ENCODE results near the gene ATP11A.

ATP11A gene

DNA sequence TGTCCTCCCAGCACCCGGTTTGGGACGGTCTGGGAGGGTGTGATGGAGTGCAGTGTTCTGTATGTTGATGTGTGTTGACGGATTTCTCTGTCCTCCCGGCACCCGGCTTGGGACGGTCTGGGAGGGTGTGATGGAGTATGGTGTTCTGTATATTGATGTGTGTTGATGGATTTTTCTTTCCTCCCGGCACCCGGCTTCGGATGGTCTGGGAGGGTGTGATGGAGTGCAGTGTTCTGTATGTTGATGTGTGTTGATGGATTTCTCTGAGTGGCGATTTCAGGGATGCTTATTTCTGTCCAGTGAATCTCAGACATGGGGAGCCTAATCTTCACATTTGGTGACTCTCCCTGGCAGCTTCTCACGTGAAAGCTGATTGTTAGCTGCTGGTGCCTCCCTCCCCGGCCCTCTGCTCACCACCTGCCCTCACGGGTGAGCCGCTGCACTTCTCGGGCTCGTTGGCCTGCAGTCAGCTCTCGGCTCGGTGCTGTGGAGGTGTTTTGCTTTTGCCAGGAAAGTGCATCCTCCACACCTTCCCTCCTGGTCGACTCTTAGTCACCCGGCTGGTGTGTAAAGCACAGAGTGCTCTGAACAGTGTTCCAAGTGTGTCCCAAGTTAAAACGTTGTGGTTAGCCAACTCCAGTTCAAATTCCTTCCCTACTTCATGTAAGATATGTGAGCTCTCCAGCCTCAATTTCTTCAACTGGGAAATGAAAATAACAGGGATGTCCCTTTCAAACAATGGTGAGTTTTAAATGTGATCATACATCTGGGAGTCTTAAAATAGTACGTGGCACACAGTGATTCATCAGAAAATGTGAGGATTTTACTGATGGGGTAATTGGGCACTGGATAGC lies 54.6 kb downstream of the ATP11A start:
- Mint-ChIP-seq H3K27me3 (no peaks in the 10 kb centered on the region), H3K4me3 (no peak overlapping the region), H3K36me3 (no peaks in the 10 kb centered on the region), H3K27ac (no peak overlapping the region), H3K4me1 (peaks cover 26% of the 10 kb centered on the region), H3K9me3 (no peaks in the 10 kb centered on the region)
- no peak for ATAC-seq

GRCh38 chr13:112746044-112746443 lies 56.2 kb downstream of the ATP11A start:
- no peaks in the 10 kb centered on the region for H3K27me3 Mint-ChIP-seq
- H3K9me3 Mint-ChIP-seq, result no peaks in the 10 kb centered on the region
- no peak for ATAC-seq
- no peak overlapping the region for H3K27ac Mint-ChIP-seq
- H3K4me3 Mint-ChIP-seq, result no peak overlapping the region
- no peaks in the 10 kb centered on the region for H3K36me3 Mint-ChIP-seq
- H3K4me1 Mint-ChIP-seq, result peaks cover 26% of the 10 kb centered on the region

DNA sequence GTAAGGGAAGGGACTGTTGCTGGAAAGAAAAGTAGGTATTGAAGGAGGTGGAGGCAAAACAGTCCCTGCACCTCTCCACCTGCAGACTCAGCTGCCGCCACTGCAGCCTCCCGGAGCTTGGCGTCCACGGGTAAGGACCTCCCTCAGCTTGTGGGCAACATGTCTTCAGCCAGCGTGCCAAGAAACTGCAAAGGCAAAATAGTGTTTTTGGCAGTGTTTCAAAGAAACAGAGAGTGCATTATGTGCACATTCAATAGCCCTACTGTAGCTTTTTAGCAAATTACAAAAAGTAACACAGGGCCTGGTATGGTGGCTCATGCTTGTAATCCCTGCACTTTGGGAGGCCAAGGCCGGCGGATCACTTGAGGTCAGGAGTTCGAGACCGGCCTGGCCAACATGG lies 57.4 kb downstream of the ATP11A start:
- Mint-ChIP-seq H3K9me3 (no peaks in the 10 kb centered on the region), H3K27me3 (no peaks in the 10 kb centered on the region), H3K27ac (no peak overlapping the region), H3K4me3 (no peak overlapping the region), H3K4me1 (peaks cover 19% of the 10 kb centered on the region), H3K36me3 (no peaks in the 10 kb centered on the region)
- ATAC-seq, result no peak

DNA sequence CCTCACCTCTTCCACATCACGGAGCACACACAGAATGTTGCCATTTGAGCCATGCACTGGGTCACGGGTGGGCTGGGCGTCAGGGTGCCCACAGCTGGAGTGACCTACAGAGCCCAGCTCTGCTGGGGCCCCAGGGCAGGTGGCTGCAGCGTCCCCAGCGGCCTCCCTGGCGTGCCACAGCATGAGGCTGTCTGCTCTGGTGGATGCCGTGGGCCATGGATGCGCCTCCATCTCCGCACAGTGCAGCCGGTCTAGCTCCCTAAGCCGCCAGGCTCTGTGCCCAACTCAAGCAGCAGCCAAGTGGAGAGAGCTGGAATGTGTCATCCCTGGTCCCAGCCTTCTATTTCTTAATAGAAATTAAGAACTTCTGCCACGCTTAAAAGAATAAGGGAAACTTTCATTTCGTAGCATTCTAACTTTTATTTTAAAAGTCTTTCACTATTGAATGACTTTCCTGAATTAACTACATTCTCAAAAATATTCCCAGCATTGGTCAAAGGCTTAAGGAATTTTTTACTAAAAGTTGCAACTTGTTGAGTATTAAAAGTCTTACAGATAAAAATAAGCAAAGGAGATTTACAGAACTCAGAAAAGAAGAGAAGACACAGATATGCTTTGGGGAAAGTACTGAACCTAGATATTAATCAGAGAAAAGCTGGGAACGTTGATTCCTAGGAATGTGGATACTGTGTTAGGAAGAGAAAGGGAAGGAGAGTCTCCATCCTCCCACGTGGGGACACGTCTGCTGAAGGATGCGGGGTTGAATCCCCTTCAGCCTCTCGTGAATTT lies 59.3 kb downstream of the ATP11A start:
- ATAC-seq, result no peak
- Mint-ChIP-seq H3K4me3 (no peak overlapping the region), H3K36me3 (no peaks in the 10 kb centered on the region), H3K9me3 (no peaks in the 10 kb centered on the region), H3K4me1 (peaks cover 4% of the 10 kb centered on the region), H3K27me3 (no peaks in the 10 kb centered on the region), H3K27ac (no peak overlapping the region)

GRCh38 chr13:112750570-112750969 lies 60.7 kb downstream of the ATP11A start:
- peaks cover 4% of the 10 kb centered on the region for H3K4me1 Mint-ChIP-seq
- no peaks in the 10 kb centered on the region for H3K36me3 Mint-ChIP-seq
- H3K4me3 Mint-ChIP-seq, result no peak overlapping the region
- no peak overlapping the region for H3K27ac Mint-ChIP-seq
- H3K27me3 Mint-ChIP-seq, result no peaks in the 10 kb centered on the region
- no peaks in the 10 kb centered on the region for H3K9me3 Mint-ChIP-seq
- ATAC-seq, result no peak

DNA sequence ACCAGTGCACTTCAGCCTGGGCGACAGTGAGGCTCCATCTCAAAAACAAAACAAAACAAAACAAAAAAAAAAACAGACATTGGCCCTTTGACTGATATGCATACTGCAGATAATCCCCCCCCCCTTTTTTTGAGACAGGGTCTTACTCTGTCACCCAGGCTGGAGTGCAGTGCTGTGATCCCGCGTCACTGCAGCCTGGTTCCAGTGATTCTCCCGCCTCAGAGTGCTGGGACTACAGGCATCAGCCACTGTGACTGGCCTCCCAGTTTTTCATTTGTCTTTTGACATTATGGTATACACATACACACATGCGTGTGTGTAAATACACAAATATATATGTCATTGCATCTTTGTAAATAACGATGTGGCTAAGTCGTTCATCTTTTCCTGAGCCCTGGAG lies 61.8 kb downstream of the ATP11A start:
- Mint-ChIP-seq H3K27me3 (no peaks in the 10 kb centered on the region), H3K9me3 (no peaks in the 10 kb centered on the region), H3K4me1 (peaks cover 4% of the 10 kb centered on the region), H3K27ac (no peak overlapping the region), H3K4me3 (no peak overlapping the region), H3K36me3 (no peaks in the 10 kb centered on the region)
- no peak for ATAC-seq

DNA sequence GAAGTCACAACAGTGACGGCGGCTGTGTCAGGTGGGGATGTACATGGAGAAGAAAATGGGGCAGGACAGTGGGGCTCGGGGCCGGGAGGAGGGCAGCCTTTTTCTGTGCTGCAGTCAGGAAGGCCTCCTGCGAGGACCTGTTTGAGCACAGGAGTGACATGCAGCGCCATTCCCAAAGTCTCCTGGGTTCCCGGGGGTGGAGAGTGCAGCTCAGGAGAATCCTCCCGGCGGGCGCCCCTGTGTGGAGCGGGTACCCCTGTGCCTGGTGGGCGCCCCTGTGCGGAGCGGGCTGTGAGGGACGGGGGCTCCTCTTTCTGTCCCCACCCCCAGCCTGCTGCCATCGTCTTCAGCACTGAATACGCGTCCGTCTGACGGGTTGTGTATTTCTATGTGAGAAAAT lies 62.4 kb downstream of the ATP11A start:
- Mint-ChIP-seq H3K36me3 (no peaks in the 10 kb centered on the region), H3K4me1 (peaks cover 4% of the 10 kb centered on the region), H3K27ac (no peak overlapping the region), H3K27me3 (no peaks in the 10 kb centered on the region), H3K9me3 (no peaks in the 10 kb centered on the region), H3K4me3 (no peak overlapping the region)
- no peak for ATAC-seq

- Mint-ChIP-seq H3K36me3 (no peaks in the 10 kb centered on the region), H3K27me3 (no peaks in the 10 kb centered on the region), H3K9me3 (no peaks in the 10 kb centered on the region), H3K27ac (no peak overlapping the region), H3K4me3 (no peak overlapping the region), H3K4me1 (peaks cover 4% of the 10 kb centered on the region)
- no peak for ATAC-seq
Observed at GRCh38 chr13:112752711-112753541, 63.1 kb downstream of the ATP11A start.

DNA sequence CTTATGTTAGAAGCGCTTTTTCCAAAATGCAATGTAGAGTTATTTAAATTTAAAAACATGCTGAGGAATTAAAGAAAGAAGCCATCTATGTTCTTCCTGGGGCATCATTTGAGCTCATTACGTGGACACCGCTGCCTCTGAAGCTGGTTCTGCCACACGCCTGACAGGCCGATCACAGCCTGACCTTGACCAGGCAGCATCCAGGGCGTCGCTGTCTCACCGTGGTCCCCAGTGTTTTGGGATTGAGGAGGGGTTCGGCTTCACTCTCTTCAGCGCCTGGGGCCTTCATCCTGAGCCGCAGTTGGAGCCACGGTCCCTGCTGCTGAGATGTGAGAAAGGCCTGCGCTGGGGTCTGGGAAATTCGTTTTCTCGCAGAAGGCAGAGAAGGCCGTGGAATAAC lies 64.0 kb downstream of the ATP11A start:
- H3K4me3 Mint-ChIP-seq, result no peak overlapping the region
- ATAC-seq, result no peak
- peaks cover 4% of the 10 kb centered on the region for H3K4me1 Mint-ChIP-seq
- no peak overlapping the region for H3K27ac Mint-ChIP-seq
- H3K36me3 Mint-ChIP-seq, result no peaks in the 10 kb centered on the region
- no peaks in the 10 kb centered on the region for H3K9me3 Mint-ChIP-seq
- H3K27me3 Mint-ChIP-seq, result no peaks in the 10 kb centered on the region

GRCh38 chr13:112754281-112755025 lies 64.6 kb downstream of the ATP11A start:
- no peak overlapping the region for H3K4me3 Mint-ChIP-seq
- ATAC-seq, result no peak
- no peaks in the 10 kb centered on the region for H3K36me3 Mint-ChIP-seq
- H3K4me1 Mint-ChIP-seq, result peaks cover 4% of the 10 kb centered on the region
- H3K27me3 Mint-ChIP-seq, result no peaks in the 10 kb centered on the region
- H3K9me3 Mint-ChIP-seq, result no peaks in the 10 kb centered on the region
- no peak overlapping the region for H3K27ac Mint-ChIP-seq

DNA sequence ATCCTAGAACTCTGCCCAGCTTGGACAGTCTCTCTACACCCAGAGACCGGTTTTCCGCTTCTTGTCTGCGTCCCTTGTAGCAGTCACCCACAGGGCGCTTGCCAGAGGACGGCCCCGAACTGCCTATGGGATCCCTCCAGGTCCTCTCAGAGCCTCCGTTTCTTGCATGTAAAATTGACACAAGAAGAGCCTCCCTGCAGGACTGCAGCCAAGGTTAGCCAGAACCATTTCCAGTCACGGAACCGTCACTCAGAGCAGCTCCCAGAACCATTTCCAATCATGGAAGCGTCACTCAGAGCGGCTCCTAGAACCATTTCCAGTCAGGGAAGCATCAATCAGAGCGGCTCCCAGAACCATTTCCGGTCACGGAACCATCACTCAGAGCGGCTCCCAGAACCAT lies 65.5 kb downstream of the ATP11A start:
- Mint-ChIP-seq H3K36me3 (no peaks in the 10 kb centered on the region), H3K9me3 (no peaks in the 10 kb centered on the region), H3K27me3 (no peaks in the 10 kb centered on the region), H3K27ac (no peak overlapping the region), H3K4me1 (peaks cover 4% of the 10 kb centered on the region), H3K4me3 (no peak overlapping the region)
- ATAC-seq, result no peak

DNA sequence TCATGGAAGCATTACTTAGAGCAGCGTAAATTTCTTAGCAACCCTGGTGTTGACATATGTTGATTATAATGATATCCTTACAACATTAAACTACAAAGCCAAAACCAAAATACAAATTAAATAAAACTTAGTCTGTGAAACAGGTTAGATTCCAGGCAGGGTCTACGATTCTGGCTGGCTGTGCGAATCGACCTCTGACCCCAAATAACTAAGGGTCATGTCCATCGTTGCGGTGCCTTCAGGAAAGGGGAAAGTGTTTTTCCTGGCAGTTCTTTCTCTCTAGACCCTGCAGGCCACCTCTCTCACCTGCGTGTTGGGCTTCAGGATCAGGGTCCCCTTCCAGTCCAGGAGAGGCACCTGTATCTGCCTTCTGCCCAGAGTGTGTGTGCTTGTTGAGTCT lies 66.2 kb downstream of the ATP11A start:
- H3K36me3 Mint-ChIP-seq, result no peaks in the 10 kb centered on the region
- H3K9me3 Mint-ChIP-seq, result no peaks in the 10 kb centered on the region
- H3K4me3 Mint-ChIP-seq, result no peak overlapping the region

GRCh38 chr13:112756511-112756966 lies 66.7 kb downstream of the ATP11A start:
- Mint-ChIP-seq H3K27ac (no peak overlapping the region), H3K36me3 (no peaks in the 10 kb centered on the region), H3K27me3 (no peaks in the 10 kb centered on the region), H3K4me1 (peaks cover 4% of the 10 kb centered on the region), H3K4me3 (no peak overlapping the region), H3K9me3 (no peaks in the 10 kb centered on the region)
- no peak for ATAC-seq

More for the DNA sequence above, 66.2 kb downstream of the ATP11A start:
- ATAC-seq, result no peak
- Mint-ChIP-seq H3K27me3 (no peaks in the 10 kb centered on the region), H3K4me1 (peaks cover 4% of the 10 kb centered on the region), H3K27ac (no peak overlapping the region)

DNA sequence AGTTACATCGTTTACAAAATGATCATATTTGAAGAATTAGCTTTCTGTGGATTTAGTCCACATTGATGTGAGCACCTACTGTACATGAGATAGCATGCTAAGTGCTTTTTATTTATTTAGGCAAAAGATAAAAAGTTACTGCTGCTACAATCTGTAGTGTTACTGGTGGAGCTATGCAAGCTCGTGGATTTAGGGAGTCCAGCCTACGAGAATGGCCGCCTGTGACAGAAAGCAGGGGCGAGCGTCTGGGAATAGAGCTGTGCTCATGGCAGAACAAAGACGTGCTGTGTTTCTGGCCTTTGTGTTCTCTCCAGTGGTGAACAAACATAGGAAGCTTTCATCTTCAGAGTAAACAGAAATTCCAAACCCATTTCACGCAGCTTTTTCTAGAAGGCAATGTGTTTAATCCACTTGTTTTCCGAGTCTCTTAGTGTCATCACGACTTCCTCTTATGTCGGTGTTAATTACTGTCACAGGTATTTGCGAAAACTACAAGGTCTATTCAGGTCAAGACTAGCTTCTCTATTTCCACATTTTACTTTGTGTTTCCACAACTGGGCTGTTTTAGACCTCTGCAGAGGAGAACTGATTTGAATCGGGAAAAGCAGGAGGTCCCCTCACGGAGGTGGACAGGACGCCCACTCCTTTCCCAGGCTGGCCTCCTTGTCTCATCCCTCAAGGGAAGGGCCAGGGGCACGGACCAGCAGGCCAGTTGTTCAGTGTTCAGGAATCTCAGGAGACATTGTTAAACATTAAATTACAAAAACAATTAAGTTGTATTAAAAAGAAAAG lies 67.3 kb downstream of the ATP11A start:
- Mint-ChIP-seq H3K27me3 (no peaks in the 10 kb centered on the region), H3K4me3 (no peak overlapping the region), H3K27ac (no peak overlapping the region), H3K36me3 (peaks cover under 1% of the 10 kb centered on the region), H3K4me1 (peaks cover 4% of the 10 kb centered on the region), H3K9me3 (no peaks in the 10 kb centered on the region)
- no peak for ATAC-seq

Measured in stimulated activated memory B cell treated with anti-CD40 and anti-IgM and Interleukin-4, amounts not matched to agents 10 μg/mL and 1 μg/mL and 100 μg/mL, for 72 hours (primary cell).